Measurements from ENCODE around the gene TAF9.

The TAF9 gene

GRCh38 chr5:69369340-69370121, at the start of gene TAF9, which contains the start of the genes AK6 and RAD17:
Gene TAF9, minus strand, starts transcription at chr5:69369520. Its CDS starts 3,783 bp downstream, at chr5:69365737.
Gene AK6, minus strand, starts transcription at chr5:69369520. Its CDS starts 30 bp downstream, at chr5:69369490.
Gene RAD17, plus strand, starts transcription at chr5:69369818. Its CDS starts 2,391 bp downstream, at chr5:69372209.
- DNase-seq, result peak; percentile 85
- TF ChIP-seq, protein P1, sequence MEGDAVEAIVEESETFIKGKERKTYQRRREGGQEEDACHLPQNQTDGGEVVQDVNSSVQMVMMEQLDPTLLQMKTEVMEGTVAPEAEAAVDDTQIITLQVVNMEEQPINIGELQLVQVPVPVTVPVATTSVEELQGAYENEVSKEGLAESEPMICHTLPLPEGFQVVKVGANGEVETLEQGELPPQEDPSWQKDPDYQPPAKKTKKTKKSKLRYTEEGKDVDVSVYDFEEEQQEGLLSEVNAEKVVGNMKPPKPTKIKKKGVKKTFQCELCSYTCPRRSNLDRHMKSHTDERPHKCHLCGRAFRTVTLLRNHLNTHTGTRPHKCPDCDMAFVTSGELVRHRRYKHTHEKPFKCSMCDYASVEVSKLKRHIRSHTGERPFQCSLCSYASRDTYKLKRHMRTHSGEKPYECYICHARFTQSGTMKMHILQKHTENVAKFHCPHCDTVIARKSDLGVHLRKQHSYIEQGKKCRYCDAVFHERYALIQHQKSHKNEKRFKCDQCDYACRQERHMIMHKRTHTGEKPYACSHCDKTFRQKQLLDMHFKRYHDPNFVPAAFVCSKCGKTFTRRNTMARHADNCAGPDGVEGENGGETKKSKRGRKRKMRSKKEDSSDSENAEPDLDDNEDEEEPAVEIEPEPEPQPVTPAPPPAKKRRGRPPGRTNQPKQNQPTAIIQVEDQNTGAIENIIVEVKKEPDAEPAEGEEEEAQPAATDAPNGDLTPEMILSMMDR (IDR thresholded peaks at IDR 0.05; ENCODE audit: low read depth, low read length, missing control alignments), result no peak
- Histone ChIP-seq H3K36me3 (replicated peaks) (peaks cover 18% of the 10 kb centered on the region), H3K27ac (peak within 1 kb of the TSS; percentile 100), H3K4me3 (ENCODE audit: low read depth, low read length) (peak within 1 kb of the TSS; percentile 73), H3K27me3 (replicated peaks) (no peaks in the 10 kb centered on the region)
- in situ Hi-C loops (cut with HindIII; ENCODE audit: low pct_ligation_motif_present, low sequenced_read_pairs), result no loop called here

GRCh38 chr5:69418554-69418953, 49.2 kb upstream of the TAF9 start:
- no peak for DNase-seq
- H3K27ac ChIP-seq, result no peak overlapping the region
- in situ Hi-C loops (cut with HindIII; ENCODE audit: low pct_ligation_motif_present, low sequenced_read_pairs), result no loop called here
- H3K36me3 ChIP-seq (replicated peaks), result no peaks in the 10 kb centered on the region
- no peak overlapping the region for H3K4me3 ChIP-seq (ENCODE audit: low read depth, low read length)
- TF ChIP-seq, protein P1 (IDR thresholded peaks at IDR 0.05; ENCODE audit: low read depth, low read length, missing control alignments), result no peak
- H3K27me3 ChIP-seq (replicated peaks), result no peaks in the 10 kb centered on the region

- H3K4me3 ChIP-seq (ENCODE audit: low read depth, low read length), result no peak overlapping the region
- TF ChIP-seq, protein P1 (IDR thresholded peaks at IDR 0.05; ENCODE audit: low read depth, low read length, missing control alignments), result no peak
- H3K27me3 ChIP-seq (replicated peaks), result no peaks in the 10 kb centered on the region
- H3K27ac ChIP-seq, result no peak overlapping the region
- no peak for DNase-seq
- in situ Hi-C loops (cut with HindIII; ENCODE audit: low pct_ligation_motif_present, low sequenced_read_pairs), result no loop called here
- H3K36me3 ChIP-seq (replicated peaks), result no peaks in the 10 kb centered on the region
Measured at GRCh38 chr5:69416699-69417098, 47.4 kb upstream of the TAF9 start.

DNA sequence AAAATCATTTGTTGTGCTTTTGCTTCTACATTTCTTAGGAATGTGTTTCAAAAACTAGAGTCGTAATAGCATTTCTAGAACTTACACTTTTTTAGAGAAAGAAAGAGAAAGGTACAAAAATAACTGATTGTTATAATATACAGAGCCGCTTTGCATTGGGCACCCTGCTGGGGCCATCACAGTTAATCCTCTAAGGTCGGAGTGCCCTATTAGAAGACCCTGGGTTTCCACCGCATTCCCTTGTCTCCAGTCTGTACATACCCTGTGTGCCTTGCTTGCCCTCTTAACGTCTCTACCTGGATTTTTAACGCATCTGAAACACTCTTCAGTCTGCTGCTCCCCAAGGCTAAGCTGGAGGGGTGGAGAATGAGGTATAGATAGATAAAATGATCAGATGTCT, 46.9 kb upstream of the TAF9 start:
- in situ Hi-C loops (cut with HindIII; ENCODE audit: low pct_ligation_motif_present, low sequenced_read_pairs), result no loop called here
- Histone ChIP-seq H3K27ac (no peak overlapping the region), H3K36me3 (replicated peaks) (peaks cover 2% of the 10 kb centered on the region), H3K4me3 (ENCODE audit: low read depth, low read length) (no peak overlapping the region), H3K27me3 (replicated peaks) (no peaks in the 10 kb centered on the region)
- TF ChIP-seq, protein P1 (IDR thresholded peaks at IDR 0.05; ENCODE audit: low read depth, low read length, missing control alignments), result no peak
- DNase-seq, result no peak

DNA sequence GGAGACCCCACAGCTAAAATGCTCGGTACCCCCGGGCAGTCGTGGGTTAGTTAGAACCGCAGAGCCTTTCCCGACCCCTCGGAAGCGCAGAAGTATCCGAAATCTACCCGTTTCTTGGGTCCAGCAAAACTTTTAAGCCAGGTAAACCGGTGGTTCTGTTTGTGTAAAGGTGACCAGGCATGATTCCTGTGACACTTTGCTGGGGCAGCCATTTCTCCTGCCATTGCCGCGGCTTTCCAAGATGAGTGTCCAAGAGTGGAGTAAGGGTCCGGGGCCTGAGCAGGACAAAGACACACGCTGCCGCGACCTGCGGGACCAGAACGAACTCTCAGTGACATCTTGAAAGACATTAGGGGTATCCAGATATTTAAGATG, 46.3 kb upstream of the TAF9 start:
- H3K36me3 ChIP-seq (replicated peaks), result peaks cover 3% of the 10 kb centered on the region
- no peak overlapping the region for H3K27ac ChIP-seq
- TF ChIP-seq, protein P1 (IDR thresholded peaks at IDR 0.05; ENCODE audit: low read depth, low read length, missing control alignments), result no peak
- H3K27me3 ChIP-seq (replicated peaks), result no peaks in the 10 kb centered on the region
- H3K4me3 ChIP-seq (ENCODE audit: low read depth, low read length), result peak overlapping the region; percentile 59
- in situ Hi-C loops (cut with HindIII; ENCODE audit: low pct_ligation_motif_present, low sequenced_read_pairs), result no loop called here
- no peak for DNase-seq

All from brain microvascular endothelial cell (primary cell).